ENCODE measurements around the gene ARL14EP. TPM values are rescaled to one million over a fixed set of nuclear protein-coding genes. Genes with fewer than 3 reads are reported as not detected.
A peak's percentile ranks its signal among the peaks of the same experiment; 100 is the strongest.

Gene ARL14EP
- total RNA-seq, 1 experiment from 2014 or later: 85.9 TPM

GRCh38 chr11:30326906-30327305 lies 4.0 kb downstream of the ARL14EP start:
- Histone ChIP-seq H3K9me3 (ENCODE audit: low read depth, low read length, poor library complexity, severe bottlenecking) (no peaks in the 10 kb centered on the region), H3K27me3 (replicated peaks; ENCODE audit: insufficient read depth, low read depth, low read length, poor library complexity) (no peaks in the 10 kb centered on the region), H3K4me1 (ENCODE audit: insufficient read depth, low read length, poor library complexity, severe bottlenecking) (peaks cover 33% of the 10 kb centered on the region), H3K36me3 (ENCODE audit: insufficient read depth, low read length, poor library complexity, severe bottlenecking) (peaks cover 17% of the 10 kb centered on the region), H3K4me3 (ENCODE audit: low read depth, low read length, poor library complexity, severe bottlenecking) (no peak overlapping the region), H3K27ac (ENCODE audit: low read depth, low read length, poor library complexity, severe bottlenecking) (no peak overlapping the region)
- no peak for DNase-seq (ENCODE audit: low spot score)
- CTCF ChIA-PET: no interaction called here
- intact Hi-C loops (cut with micrococcal nuclease; ENCODE audit: unreplicated experiment): no loop called here
- no TSS peak for BruUV-seq (replicated peaks)
- POLR2A ChIA-PET (ENCODE audit: low non-redundant PET): no interaction called here
- no peak for TF ChIP-seq CTCF (conservative IDR thresholded peaks at IDR 0.05; ENCODE audit: low read depth, low read length)

- CTCF ChIA-PET: no interaction called here
- peaks cover 35% of the 10 kb centered on the region for H3K36me3 ChIP-seq (ENCODE audit: insufficient read depth, low read length, poor library complexity, severe bottlenecking)
- H3K4me1 ChIP-seq (ENCODE audit: insufficient read depth, low read length, poor library complexity, severe bottlenecking): peaks cover 26% of the 10 kb centered on the region
- TF ChIP-seq CTCF (conservative IDR thresholded peaks at IDR 0.05; ENCODE audit: low read depth, low read length): no peak
- no peak for TF ChIP-seq EZH2 (IDR thresholded peaks at IDR 0.05; ENCODE audit: borderline replicate concordance, low read depth, low read length, poor library complexity, severe bottlenecking)
- no TSS peak for BruUV-seq (replicated peaks)
- no peak overlapping the region for H3K4me3 ChIP-seq (ENCODE audit: low read depth, low read length, poor library complexity, severe bottlenecking)
- intact Hi-C loops (cut with micrococcal nuclease; ENCODE audit: unreplicated experiment): no loop called here
- DNase-seq (ENCODE audit: low spot score): no peak
- no peaks in the 10 kb centered on the region for H3K27me3 ChIP-seq (replicated peaks; ENCODE audit: insufficient read depth, low read depth, low read length, poor library complexity)
- peak overlapping the region; percentile 2 for H3K27ac ChIP-seq (ENCODE audit: low read depth, low read length, poor library complexity, severe bottlenecking)
- H3K9me3 ChIP-seq (ENCODE audit: low read depth, low read length, poor library complexity, severe bottlenecking): no peaks in the 10 kb centered on the region
- POLR2A ChIA-PET (ENCODE audit: low non-redundant PET): no interaction called here
Observed at GRCh38 chr11:30328681-30329080, 5.8 kb downstream of the ARL14EP start.

GRCh38 chr11:30329150-30329940 lies 6.4 kb downstream of the ARL14EP start:
- BruUV-seq (replicated peaks): no TSS peak
- CTCF ChIA-PET: no interaction called here
- H3K36me3 ChIP-seq (ENCODE audit: insufficient read depth, low read length, poor library complexity, severe bottlenecking): peaks cover 40% of the 10 kb centered on the region
- DNase-seq (ENCODE audit: low spot score): no peak
- TF ChIP-seq EZH2 (IDR thresholded peaks at IDR 0.05; ENCODE audit: borderline replicate concordance, low read depth, low read length, poor library complexity, severe bottlenecking): no peak
- no peak for TF ChIP-seq CTCF (conservative IDR thresholded peaks at IDR 0.05; ENCODE audit: low read depth, low read length)
- no peaks in the 10 kb centered on the region for H3K27me3 ChIP-seq (replicated peaks; ENCODE audit: insufficient read depth, low read depth, low read length, poor library complexity)
- H3K9me3 ChIP-seq (ENCODE audit: low read depth, low read length, poor library complexity, severe bottlenecking): no peaks in the 10 kb centered on the region
- intact Hi-C loops (cut with micrococcal nuclease; ENCODE audit: unreplicated experiment): no loop called here
- H3K27ac ChIP-seq (ENCODE audit: low read depth, low read length, poor library complexity, severe bottlenecking): no peak overlapping the region
- H3K4me3 ChIP-seq (ENCODE audit: low read depth, low read length, poor library complexity, severe bottlenecking): no peak overlapping the region
- peaks cover 21% of the 10 kb centered on the region for H3K4me1 ChIP-seq (ENCODE audit: insufficient read depth, low read length, poor library complexity, severe bottlenecking)
- POLR2A ChIA-PET (ENCODE audit: low non-redundant PET): no interaction called here

Data from A673 (cell line).